ENCODE data around the gene PRPF19.

DNA sequence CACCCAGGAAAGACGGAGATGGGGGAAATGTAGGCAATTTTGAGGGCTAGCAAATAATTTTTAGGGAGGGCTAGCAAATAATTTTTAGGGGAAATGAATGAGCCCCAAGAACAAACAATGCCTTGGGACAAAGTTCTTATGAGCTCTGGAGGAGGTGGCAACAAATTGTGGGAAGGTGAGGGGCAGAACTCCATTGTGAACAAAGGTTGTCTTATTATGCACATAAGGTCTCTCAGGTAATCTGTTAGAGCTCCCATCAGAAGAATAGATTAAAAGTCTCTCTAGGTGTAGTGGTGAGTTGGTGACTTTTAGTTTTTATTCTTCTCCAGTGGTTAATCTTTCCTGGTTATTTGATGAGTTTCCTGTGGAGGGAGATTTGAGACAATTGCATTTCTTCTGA is 2.4 kb upstream of the PRPF19 start:
- TF ChIP-seq, protein P1, sequence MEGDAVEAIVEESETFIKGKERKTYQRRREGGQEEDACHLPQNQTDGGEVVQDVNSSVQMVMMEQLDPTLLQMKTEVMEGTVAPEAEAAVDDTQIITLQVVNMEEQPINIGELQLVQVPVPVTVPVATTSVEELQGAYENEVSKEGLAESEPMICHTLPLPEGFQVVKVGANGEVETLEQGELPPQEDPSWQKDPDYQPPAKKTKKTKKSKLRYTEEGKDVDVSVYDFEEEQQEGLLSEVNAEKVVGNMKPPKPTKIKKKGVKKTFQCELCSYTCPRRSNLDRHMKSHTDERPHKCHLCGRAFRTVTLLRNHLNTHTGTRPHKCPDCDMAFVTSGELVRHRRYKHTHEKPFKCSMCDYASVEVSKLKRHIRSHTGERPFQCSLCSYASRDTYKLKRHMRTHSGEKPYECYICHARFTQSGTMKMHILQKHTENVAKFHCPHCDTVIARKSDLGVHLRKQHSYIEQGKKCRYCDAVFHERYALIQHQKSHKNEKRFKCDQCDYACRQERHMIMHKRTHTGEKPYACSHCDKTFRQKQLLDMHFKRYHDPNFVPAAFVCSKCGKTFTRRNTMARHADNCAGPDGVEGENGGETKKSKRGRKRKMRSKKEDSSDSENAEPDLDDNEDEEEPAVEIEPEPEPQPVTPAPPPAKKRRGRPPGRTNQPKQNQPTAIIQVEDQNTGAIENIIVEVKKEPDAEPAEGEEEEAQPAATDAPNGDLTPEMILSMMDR (IDR thresholded peaks at IDR 0.05; ENCODE audit: insufficient read depth, low read length, poor library complexity, severe bottlenecking) = no peak
- no peak for TF ChIP-seq EZH2phosphoT487 (conservative IDR thresholded peaks at IDR 0.05; ENCODE audit: low read length)

Data from SU-DHL-6 (cell line).